ENCODE measurements around the gene CRCP. TPM values are rescaled to one million over a fixed set of nuclear protein-coding genes. Genes with fewer than 3 reads are reported as not detected.
A peak's percentile ranks its signal among the peaks of the same experiment; 100 is the strongest.
"Not testable (repeated sequence)": the region's sequence is repeated elsewhere in the genome, so short reads cannot be mapped to it uniquely, and the experiment has no call there.

Gene CRCP
- total RNA-seq, 1 donor from 2014 or later: 22.3 TPM

- intact Hi-C loops (cut with DNase I): no loop called here
- ATAC-seq (ENCODE audit: poor library complexity) (peak; percentile 83), DNase-seq (peak; percentile 84)
These were observed 30.9 kb downstream of the CRCP start for GRCh38 chr7:66145400-66146104.

GRCh38 chr7:66146701-66147100 lies 32.1 kb downstream of the CRCP start:
- DNase-seq: no peak
- ATAC-seq (ENCODE audit: poor library complexity): peak; percentile 2
- intact Hi-C loops (cut with DNase I): no loop called here

DNA sequence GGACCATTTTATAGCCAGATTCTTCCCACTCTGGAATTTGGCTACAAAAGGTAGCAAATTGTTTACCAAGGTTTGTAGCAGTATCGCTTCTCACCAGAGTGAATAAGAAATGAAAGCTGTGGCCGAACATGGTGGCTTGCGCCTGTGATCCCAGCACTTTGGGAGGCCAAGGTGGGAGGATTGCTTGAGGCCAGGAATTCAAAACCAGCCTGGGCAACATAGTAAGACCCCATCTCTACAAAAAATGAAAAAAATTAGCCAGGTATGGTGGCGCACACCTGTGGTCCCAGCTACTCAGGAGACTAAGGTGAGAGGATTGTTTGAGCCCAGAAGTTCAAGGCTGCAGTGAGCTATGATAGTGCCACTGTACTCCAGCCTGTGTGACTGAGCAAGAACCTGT lies 33.0 kb downstream of the CRCP start:
- intact Hi-C loops (cut with DNase I); ATAC-seq (ENCODE audit: poor library complexity); DNase-seq: not testable (repeated sequence)

DNA sequence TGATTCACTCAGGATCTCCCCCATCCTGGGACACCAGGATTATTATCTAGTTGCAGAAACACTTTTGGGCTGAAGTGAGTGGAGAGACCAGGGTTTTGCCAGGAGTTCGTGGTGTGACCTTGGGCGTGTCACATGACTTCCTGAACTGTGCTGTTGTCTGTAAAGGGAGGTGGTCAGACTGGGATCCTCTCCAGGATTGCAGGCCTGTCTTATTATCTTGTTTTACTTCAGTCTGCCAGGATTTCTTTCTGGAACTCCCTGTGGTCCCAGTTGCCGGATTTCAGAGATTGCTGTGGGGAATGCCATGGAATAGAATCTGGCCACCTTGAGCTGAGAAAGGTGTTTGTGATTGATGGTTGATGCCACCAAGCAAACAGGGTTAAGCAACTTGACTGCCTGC lies 35.8 kb downstream of the CRCP start:
- intact Hi-C loops (cut with DNase I): no loop called here

GRCh38 chr7:66152371-66153191 lies 37.9 kb downstream of the CRCP start:
- ATAC-seq (ENCODE audit: poor library complexity): peak; percentile 64
- intact Hi-C loops (cut with DNase I): no loop called here
- peak; percentile 55 for DNase-seq

More for the DNA sequence above, 35.8 kb downstream of the CRCP start:
- peak; percentile 68 for DNase-seq
- peak; percentile 69 for ATAC-seq (ENCODE audit: poor library complexity)

DNA sequence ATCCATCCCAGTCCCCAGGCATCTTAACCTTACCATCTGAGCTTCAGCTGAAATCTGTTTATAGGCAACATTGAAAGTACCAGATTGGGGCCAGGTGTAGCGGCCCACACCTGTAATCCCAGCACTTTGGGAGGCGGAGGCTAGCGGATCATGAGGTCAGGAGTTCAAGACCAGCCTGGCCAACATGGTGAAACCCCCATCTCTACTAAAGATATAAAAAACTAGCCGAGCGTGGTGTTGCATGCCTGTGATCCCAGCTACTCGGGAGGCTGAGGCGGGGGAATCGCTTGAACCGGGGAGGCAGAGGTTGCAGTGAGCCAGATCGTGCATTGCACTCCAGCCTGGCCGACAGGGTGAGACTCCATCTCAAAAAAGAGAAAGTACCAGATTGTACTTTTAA lies 39.0 kb downstream of the CRCP start:
- ATAC-seq (ENCODE audit: poor library complexity) (no peak), DNase-seq (no peak)
- intact Hi-C loops (cut with DNase I): no loop called here

- intact Hi-C loops (cut with DNase I); DNase-seq; ATAC-seq (ENCODE audit: poor library complexity): not testable (repeated sequence)
These were observed 41.4 kb downstream of the CRCP start for GRCh38 chr7:66156035-66156434.

DNA sequence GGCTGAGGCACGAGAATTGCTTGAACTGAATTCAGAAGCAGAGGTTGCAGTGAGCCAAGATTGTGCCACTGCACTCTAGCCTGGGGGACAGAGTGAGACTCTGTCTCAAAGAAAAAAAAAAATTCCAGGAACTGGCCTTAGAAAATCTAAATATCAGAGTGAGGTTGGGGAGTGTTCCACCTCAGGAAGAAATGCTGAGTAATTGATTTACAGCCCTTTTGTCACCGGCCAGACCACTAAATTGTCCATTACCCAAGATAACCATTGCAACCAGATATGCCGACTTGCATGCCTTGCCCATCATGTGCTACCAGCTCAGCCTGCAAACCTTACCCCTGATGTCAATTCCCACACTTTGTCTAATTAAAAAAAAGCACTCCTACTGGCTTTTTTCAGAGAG lies 42.4 kb downstream of the CRCP start:
- intact Hi-C loops (cut with DNase I): no loop called here
- DNase-seq (no peak), ATAC-seq (ENCODE audit: poor library complexity) (no peak)

DNA sequence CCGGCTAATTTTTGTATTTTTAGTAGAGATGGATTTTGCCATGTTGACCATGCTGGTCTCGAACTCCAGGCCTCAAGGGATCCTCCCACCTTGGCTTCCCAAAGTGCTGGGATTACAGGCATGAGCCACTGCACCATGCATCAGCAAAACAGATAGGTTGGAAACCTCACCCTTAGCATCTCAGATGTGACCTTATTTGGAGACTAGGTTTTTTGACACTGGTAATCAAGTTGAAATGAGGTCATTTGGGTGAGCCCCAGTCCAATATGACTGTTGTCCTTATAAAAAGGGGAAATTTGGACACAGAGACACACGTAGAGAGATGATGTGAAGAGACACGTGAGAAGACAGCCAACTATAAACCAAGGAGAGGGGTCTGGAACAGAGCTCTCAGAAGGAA lies 48.0 kb downstream of the CRCP start:
- DNase-seq (no peak), ATAC-seq (ENCODE audit: poor library complexity) (no peak)
- intact Hi-C loops (cut with DNase I): no loop called here

DNA sequence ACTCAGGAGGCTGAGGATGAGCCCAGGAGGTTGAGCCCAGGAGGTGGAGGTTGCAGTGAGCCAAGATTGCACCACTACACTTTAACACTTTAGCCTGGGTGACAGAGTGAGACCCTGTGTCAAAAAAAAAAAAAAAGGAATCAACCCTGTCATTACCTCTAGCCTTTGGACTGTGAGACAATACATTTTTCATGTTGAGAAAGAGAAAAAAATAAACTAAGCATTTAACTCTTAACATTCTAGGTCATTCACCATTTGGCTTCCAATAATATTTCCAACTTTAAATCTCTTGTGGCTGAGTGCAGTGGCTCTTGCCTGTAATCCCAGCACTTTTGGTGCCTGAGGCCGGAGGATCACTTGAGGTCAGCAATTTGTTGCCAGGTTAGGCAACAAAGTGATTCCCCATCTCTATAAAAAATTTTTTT lies 48.6 kb downstream of the CRCP start:
- intact Hi-C loops (cut with DNase I): no loop called here
- DNase-seq (no peak), ATAC-seq (ENCODE audit: poor library complexity) (no peak)

DNA sequence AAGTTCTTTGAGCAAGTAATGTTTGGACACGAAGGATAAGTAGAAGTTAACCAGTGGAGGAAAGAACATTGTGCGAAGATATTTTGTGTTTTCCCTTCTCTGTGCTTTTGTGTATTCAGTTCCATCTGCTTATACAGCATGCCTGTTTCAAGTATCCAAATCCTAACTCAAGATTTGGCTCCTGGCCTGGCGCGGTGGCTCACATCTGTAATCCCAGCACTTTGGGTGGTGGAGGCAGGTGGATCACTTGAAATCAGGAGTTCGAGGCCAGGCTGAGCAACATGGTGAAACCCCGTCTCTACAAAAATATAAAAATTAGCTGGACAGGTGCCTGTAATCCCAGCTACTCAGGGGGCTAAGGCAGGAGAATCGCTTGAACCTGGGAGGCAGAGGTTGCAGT lies 49.7 kb downstream of the CRCP start:
- no peak for DNase-seq
- intact Hi-C loops (cut with DNase I): no loop called here

GRCh38 chr7:66167773-66168387 lies 53.2 kb downstream of the CRCP start:
- intact Hi-C loops (cut with DNase I): no loop called here
- DNase-seq (no peak), ATAC-seq (ENCODE audit: poor library complexity) (no peak)

More for the DNA sequence above, 49.7 kb downstream of the CRCP start:
- no peak for ATAC-seq (ENCODE audit: poor library complexity)

DNA sequence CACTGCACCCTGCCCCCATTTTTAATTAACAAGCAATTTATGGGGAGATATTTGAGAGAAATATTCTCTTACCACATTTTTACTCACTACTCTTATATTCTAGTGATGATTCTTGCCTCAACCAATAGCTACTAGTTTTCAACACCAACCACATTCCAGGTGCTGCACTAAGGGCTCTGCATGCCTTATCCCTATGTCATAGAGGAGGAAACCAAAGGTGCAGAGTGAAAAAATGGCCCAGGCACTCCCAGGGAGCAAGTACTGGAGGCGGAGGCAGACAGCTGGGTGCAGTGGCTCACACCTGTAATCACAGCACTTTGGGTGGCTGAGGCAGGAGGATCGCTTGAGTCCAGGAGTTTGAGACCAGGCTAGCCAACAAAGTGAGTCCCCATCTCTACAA lies 55.0 kb downstream of the CRCP start:
- intact Hi-C loops (cut with DNase I): no loop called here
- no peak for DNase-seq
- no peak for ATAC-seq (ENCODE audit: poor library complexity)

- intact Hi-C loops (cut with DNase I): no loop called here
- peak; percentile 89 for DNase-seq
- ATAC-seq (ENCODE audit: poor library complexity): peak; percentile 94
These were observed 55.9 kb downstream of the CRCP start for GRCh38 chr7:66170309-66171231.

DNA sequence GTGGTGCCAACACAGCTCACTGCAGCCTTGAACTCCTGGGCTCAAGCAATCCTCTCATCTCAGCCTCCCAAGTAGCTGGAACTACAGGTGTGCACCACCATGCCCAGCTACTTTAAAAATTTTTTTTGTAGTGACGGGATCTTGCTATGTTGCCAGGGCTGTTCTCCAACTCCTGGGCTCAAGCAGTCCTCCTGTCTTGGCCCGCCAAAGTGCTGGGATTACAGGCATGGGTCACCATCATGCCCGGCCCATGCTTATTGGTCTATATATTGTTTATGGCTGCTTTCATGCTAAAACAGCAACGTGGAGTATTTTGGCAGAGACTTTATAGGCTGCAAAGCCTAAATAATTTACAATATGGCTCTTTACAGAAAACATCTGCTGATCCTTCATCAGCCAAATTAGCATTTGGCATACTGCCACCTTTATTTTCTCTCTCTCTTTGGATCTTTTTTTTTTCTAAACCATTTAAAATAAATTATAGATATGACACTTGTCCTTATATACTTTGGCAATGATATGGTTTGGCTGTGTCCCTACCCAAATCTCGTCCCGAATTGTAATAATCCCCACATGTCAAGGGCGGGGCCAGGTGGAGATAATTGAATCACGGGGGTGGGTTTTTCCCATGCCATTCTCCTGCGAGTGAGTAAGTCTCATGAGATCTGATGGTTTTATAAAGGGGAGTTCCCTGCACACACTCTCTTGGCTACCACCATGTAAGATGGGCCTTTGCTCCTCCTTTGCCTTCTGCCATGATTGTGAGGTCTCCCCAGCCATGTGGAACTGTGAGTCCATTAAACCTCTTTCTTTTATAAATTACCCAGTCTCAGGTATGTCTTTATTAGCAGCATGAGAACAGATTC lies 58.1 kb downstream of the CRCP start:
- ATAC-seq (ENCODE audit: poor library complexity); intact Hi-C loops (cut with DNase I); DNase-seq: not testable (repeated sequence)

DNA sequence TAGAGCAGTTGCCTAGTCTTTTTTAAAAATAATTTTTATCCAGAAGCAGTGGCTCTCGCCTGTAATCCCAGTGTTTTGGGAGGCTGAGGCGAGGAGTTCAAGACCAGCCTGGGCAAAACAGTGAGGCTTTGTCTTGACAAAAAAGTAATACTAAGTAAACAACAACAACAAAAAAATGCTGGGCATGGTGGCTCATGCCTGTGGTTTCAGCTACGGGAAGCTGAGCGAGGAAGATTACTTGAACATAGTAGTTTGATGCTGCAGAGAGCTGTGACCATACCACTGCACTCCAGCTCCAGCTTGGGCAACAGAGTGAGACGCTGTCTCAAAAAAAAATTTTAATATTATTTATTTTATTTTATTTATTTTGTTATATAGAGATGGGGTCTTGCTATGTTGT lies 59.2 kb downstream of the CRCP start:
- intact Hi-C loops (cut with DNase I): no loop called here
- ATAC-seq (ENCODE audit: poor library complexity): no peak
- DNase-seq: no peak

DNA sequence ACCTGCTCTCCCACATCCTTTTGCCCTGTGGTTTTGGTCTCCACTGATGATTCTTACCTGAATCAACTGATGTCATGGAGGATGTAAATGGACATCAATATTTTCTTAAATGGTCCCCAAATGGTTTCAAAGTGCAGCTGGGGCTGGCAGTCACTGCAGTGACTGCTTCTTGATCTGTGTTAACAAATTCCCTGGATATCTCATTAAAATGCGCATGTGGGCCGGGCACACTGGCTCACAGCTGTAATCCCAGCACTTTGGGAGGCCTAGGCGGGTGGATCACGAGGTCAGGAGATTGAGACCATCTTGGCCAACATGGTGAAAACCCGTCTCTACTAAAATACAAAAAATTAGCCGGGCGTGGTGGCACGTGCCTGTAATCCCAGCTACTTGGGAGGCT lies 60.4 kb downstream of the CRCP start:
- ATAC-seq (ENCODE audit: poor library complexity); intact Hi-C loops (cut with DNase I); DNase-seq: not testable (repeated sequence)

GRCh38 chr7:66176914-66177313 lies 62.3 kb downstream of the CRCP start:
- intact Hi-C loops (cut with DNase I): no loop called here
- DNase-seq: peak; percentile 58
- ATAC-seq (ENCODE audit: poor library complexity): no peak

All from Right ventricle myocardium superior (tissue), 1 donor.